ENCODE results near the gene COQ2. TPM values are rescaled to one million over a fixed set of nuclear protein-coding genes. Genes with fewer than 3 reads are reported as not detected.

The COQ2 gene
- total RNA-seq (2014; rRNA removed; shearing (Covaris generic)), result 21.1 and 28.2 TPM in 2 replicates
- polyA plus RNA-seq (2016; fragmentation: Nextera tagmentation; extraction: Ambion mirVana), result 25.3 and 26.6 TPM in 2 replicates
- long read RNA-seq, transcript COQ2-206 (7 exons, 1,641 nt), result major isoform, 43 of 50 reads
- long read RNA-seq, partial matches to known transcripts, result 0 of 50 reads
- long read RNA-seq, other reads (novel, unspliced or antisense), result 6 of 50 reads

DNA sequence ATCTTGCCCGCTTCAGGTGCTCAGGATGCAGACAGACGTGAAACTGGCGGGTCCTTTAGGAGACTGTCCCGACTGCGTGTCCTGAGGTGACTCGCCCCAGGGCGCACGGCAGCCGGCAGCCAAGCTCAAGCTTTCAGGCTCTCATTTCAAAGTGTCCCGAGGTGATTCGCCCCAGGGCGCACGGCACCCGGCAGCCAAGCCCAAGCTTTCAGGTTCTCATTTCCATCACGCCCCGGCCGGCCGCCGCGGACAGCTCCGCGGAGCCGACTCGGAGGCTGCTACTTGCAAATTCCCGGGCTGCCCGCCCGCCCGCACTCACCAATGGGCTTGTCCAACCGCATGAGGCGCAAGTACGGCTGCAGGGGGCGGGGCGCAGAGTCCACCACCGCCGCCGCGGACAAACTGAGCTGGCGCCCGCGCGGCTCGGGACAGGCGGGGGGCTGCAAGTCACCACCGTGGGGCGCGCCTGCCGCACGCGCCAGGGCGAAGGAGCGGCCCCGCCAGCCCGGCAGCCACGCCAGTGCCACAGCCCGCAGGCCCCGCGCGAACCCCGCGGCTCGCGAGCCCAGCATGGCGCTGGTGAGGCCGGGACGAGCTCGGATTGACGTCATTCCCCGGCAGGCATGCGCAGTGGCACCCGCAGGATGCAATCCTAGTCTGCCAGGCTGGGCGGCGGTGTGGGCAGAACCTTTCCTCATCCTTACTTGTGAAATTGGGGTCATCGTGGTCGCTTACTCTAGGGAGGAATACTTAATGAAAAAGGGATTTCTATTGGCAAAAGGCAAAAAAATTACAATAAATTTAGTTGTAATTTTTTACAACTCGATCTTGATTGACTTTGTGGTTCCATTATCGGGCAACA lies at the start of gene COQ2:
TSS of gene COQ2 (minus strand) at position 606 of the 862 bp plus-strand sequence. CDS start at position 572, 34 bp downstream.
- peaks cover 13% of the 10 kb centered on the region for H3K27me3 ChIP-seq (ENCODE audit: insufficient read depth)
- peaks cover 11% of the 10 kb centered on the region; the same call in 2 of the 3 replicates for H3K4me1 Mint-ChIP-seq
- H3K27ac ChIP-seq (ENCODE audit: low read depth), result peak within 1 kb of the TSS; percentile 40; the same call in 1 of the 2 replicates
- peaks cover 7% of the 10 kb centered on the region; the same call in 1 of the 2 replicates for H4K20me1 ChIP-seq (replicated peaks; ENCODE audit: insufficient read depth)
- DNase-seq (ENCODE audit: low spot score) (peak; percentile 96), ATAC-seq (peak; percentile 96)
- H3K9me3 Mint-ChIP-seq, result no peaks in the 10 kb centered on the region; the same call in 2 of the 3 replicates
- peak within 1 kb of the TSS; percentile 91 for H3K4me2 ChIP-seq
- H2AFZ ChIP-seq, result peak within 1 kb of the TSS; percentile 87
- peak within 1 kb of the TSS; percentile 92 for H3K4me3 Mint-ChIP-seq
- H3K4me3 ChIP-seq, result peak within 1 kb of the TSS; percentile 63
- H3K27me3 Mint-ChIP-seq (ENCODE audit: insufficient read depth, low read depth, poor library complexity), result peaks cover 9% of the 10 kb centered on the region
- H3K4me1 ChIP-seq (ENCODE audit: insufficient read depth), result peaks cover 5% of the 10 kb centered on the region; the same call in 1 of the 2 replicates
- H3K79me2 ChIP-seq (replicated peaks; ENCODE audit: insufficient read depth), result peaks cover 12% of the 10 kb centered on the region
- peaks cover 3% of the 10 kb centered on the region; the same call in 1 of the 2 replicates for H3K9me2 ChIP-seq (ENCODE audit: insufficient read depth)
- H3K27ac Mint-ChIP-seq, result peak within 1 kb of the TSS; percentile 94
- no peaks in the 10 kb centered on the region for H3K36me3 ChIP-seq (ENCODE audit: insufficient read depth)
- no peaks in the 10 kb centered on the region for H3K36me3 Mint-ChIP-seq (ENCODE audit: low read depth)
- H3F3A ChIP-seq (replicated peaks; ENCODE audit: low read depth), result no peaks in the 10 kb centered on the region
- no peak for TF ChIP-seq EZH2 (IDR thresholded peaks at IDR 0.05; ENCODE audit: low read depth, unreplicated experiment)
- TF ChIP-seq, protein P1, sequence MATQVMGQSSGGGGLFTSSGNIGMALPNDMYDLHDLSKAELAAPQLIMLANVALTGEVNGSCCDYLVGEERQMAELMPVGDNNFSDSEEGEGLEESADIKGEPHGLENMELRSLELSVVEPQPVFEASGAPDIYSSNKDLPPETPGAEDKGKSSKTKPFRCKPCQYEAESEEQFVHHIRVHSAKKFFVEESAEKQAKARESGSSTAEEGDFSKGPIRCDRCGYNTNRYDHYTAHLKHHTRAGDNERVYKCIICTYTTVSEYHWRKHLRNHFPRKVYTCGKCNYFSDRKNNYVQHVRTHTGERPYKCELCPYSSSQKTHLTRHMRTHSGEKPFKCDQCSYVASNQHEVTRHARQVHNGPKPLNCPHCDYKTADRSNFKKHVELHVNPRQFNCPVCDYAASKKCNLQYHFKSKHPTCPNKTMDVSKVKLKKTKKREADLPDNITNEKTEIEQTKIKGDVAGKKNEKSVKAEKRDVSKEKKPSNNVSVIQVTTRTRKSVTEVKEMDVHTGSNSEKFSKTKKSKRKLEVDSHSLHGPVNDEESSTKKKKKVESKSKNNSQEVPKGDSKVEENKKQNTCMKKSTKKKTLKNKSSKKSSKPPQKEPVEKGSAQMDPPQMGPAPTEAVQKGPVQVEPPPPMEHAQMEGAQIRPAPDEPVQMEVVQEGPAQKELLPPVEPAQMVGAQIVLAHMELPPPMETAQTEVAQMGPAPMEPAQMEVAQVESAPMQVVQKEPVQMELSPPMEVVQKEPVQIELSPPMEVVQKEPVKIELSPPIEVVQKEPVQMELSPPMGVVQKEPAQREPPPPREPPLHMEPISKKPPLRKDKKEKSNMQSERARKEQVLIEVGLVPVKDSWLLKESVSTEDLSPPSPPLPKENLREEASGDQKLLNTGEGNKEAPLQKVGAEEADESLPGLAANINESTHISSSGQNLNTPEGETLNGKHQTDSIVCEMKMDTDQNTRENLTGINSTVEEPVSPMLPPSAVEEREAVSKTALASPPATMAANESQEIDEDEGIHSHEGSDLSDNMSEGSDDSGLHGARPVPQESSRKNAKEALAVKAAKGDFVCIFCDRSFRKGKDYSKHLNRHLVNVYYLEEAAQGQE (IDR thresholded peaks at IDR 0.05; ENCODE audit: unreplicated experiment), result peak; percentile 37
- TF ChIP-seq, protein P2, sequence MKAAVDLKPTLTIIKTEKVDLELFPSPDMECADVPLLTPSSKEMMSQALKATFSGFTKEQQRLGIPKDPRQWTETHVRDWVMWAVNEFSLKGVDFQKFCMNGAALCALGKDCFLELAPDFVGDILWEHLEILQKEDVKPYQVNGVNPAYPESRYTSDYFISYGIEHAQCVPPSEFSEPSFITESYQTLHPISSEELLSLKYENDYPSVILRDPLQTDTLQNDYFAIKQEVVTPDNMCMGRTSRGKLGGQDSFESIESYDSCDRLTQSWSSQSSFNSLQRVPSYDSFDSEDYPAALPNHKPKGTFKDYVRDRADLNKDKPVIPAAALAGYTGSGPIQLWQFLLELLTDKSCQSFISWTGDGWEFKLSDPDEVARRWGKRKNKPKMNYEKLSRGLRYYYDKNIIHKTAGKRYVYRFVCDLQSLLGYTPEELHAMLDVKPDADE (IDR thresholded peaks at IDR 0.05), result no peak
- TF ChIP-seq ZNF114 (CRISPR knock-in tag; IDR thresholded peaks at IDR 0.05), result no peak
- TF ChIP-seq POLR2AphosphoS5 (IDR thresholded peaks at IDR 0.05; ENCODE audit: low read depth), result peak; percentile 83
- no peak for TF ChIP-seq ZNF331 (CRISPR knock-in tag; IDR thresholded peaks at IDR 0.05; ENCODE audit: low read depth)
- TF ChIP-seq CTCF (conservative IDR thresholded peaks at IDR 0.05; ENCODE audit: low read depth in 2 of 2), result peak in 1 of 2 experiments; percentile 18; a peak in 1 of 4 replicates
- TF ChIP-seq JUNB (IDR thresholded peaks at IDR 0.05; ENCODE audit: unreplicated experiment), result no peak
- no peak for TF ChIP-seq EZH2phosphoT487 (IDR thresholded peaks at IDR 0.05; ENCODE audit: unreplicated experiment)
- TF ChIP-seq ZNF462 (CRISPR knock-in tag; IDR thresholded peaks at IDR 0.05), result no peak
- TF ChIP-seq STAT1 (IDR thresholded peaks at IDR 0.05; ENCODE audit: unreplicated experiment), result no peak
- TF ChIP-seq NANOG (IDR thresholded peaks at IDR 0.05; ENCODE audit: borderline replicate concordance), result no peak
